Stimulated activated CD8-positive, alpha-beta memory T cell treated with anti-CD3 and anti-CD28 coated beads, Interleukin-15, amount 100 ng/mL, for 24 hours (primary cell): ENCODE measurements around the gene FGL2.
"Not testable (repeated sequence)": the region's sequence is repeated elsewhere in the genome, so short reads cannot be mapped to it uniquely, and the experiment has no call there.

Experiments
- DNase-seq: peaks from one replicate; pipeline ENCODE4 v3.0.0-alpha.2; 2020; ENCODE audit warnings: low read depth

FGL2 gene, protein sequence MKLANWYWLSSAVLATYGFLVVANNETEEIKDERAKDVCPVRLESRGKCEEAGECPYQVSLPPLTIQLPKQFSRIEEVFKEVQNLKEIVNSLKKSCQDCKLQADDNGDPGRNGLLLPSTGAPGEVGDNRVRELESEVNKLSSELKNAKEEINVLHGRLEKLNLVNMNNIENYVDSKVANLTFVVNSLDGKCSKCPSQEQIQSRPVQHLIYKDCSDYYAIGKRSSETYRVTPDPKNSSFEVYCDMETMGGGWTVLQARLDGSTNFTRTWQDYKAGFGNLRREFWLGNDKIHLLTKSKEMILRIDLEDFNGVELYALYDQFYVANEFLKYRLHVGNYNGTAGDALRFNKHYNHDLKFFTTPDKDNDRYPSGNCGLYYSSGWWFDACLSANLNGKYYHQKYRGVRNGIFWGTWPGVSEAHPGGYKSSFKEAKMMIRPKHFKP

DNA sequence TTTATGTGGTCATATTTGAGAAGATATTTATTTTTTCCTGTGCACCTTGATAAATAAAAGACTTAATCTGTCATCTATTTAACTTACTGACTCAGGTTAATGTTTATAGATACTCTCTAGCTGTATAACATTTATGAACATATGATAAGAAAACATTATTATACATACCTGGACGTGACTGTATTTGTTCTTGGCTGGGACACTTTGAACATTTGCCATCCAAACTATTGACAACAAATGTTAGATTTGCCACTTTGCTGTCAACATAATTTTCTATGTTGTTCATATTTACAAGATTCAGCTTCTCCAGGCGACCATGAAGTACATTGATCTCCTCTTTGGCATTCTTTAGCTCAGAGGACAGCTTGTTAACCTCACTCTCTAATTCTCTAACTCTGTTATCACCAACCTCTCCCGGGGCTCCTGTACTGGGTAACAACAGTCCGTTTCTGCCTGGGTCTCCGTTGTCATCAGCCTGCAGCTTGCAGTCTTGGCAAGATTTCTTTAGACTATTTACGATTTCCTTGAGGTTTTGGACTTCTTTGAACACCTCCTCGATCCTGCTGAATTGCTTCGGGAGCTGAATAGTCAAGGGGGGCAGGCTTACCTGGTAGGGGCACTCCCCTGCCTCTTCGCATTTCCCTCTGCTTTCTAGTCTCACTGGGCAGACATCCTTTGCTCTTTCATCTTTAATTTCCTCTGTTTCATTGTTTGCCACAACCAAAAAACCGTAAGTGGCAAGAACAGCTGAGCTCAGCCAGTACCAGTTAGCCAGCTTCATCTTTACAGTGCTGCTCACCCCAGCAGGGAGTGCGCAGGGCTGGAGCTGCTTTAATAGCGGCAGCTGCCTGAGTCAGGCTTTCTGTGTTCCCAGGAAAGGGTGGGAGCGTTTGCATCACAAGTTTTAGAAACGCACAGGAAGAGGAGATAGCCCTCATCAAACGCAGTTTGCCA is at the start of gene FGL2:
TSS of gene FGL2 (minus strand) at position 807 of the 954 bp plus-strand sequence. CDS start at position 781, 26 bp downstream.
- no peak for DNase-seq

DNA sequence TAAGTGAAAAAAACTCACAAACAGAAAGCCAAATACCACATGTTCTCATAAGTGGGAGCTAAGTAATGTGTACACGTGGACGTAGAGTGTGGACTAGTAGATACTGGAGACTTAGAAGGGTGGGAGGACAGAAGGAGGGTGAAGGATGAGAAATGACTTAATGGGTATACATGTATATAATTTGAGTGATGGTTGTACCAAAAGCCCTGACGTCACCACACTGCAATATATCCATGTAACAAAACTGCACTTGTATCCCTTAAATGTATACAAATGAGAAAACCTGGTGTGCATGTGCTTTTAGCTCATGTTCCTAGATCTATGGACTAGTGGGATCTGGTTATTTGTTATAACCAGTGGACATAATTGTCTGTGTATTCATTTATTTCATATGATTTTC is 48.5 kb upstream of the FGL2 start:
- DNase-seq, result no peak

DNA sequence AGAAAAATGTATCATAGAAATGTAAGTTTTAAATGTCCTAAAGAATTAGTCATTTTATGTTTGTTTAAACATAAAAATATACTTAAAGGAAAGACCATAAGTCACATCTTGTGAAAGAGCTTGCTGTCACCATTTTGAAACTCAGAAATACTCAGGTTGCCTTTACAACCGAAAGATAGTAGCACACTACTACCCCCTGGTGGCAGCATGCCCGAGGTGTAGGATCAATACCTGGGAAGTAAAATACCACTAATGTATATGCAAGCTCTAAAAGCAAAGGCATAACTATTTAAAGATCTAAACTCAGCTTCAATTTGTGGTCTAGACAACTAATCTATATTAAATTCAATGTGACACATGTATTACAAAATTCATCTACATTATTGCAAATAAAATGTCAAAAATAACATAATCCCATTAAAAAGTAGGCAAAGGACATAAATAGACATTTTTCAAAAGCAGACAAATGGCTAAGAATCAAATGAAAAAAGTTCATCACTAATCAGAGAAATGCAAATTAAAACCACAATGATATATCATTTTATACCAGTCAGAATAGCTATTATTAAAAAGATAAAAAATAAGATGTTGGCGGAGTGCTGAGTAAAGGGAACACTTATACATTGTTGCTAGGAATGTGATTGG is 47.7 kb upstream of the FGL2 start:
- DNase-seq, result peak; percentile 80

DNA sequence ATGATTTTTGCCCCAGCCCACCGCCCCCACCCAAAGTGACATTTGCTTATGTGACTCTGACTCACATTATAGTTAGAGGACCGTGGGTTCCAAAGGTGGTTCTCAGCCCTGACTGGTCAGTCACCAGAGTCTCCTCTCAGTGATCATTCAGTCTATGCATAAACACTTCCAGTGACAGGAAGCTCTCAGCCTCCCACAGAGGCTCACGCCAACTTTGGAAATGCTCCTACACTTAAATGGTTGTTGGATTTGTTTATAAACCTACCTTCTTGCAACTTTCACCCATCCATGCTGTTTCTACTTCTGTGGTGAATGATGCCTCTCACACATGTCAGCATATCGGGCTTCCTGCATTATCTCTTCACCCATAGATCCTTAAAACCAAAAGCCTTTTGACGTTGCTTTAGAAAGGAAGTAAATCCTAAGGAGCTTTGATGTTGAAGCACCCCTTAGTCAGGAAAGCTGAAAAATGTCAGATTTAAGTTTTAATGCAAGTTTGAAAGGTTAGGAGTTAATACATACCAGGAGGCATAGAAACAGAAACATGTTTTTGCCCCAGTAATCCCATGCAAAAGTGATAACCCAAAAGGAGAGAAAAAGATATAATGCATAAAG is 46.5 kb upstream of the FGL2 start:
- no peak for DNase-seq

DNA sequence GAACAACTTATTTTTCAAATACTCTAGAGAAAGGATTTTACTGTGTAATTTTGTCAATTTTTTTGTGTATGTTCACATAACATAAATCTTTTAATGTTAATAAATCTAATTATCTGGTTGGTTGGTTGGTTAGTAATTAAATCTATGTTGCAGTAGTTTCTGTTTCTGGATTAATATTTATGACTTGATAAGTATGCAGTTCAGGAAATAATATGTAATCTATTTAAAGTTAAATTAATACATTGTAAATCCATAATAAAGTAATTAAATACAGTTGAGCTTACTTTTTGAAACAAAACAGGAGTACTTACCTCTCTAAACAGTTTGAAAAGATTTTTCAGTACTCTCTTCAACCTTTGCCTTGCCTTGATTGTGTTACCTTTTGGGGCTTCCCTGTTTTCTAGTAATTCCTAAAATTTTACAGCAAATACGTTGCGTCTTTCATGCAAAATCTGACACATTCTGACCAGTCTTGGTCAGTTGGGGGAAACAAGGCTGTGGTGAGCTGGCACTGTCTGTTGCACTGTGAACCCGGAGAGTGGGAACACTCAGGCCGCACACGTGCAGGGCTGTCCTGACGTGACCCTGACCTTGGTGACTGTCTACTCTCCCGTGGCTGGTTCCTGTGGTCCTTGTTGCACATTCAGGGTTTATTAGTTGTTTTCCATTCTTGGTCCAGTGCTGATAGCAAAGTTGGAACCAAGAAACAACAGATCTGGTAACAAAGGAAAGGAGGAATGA is 45.6 kb upstream of the FGL2 start:
- no peak for DNase-seq

DNA sequence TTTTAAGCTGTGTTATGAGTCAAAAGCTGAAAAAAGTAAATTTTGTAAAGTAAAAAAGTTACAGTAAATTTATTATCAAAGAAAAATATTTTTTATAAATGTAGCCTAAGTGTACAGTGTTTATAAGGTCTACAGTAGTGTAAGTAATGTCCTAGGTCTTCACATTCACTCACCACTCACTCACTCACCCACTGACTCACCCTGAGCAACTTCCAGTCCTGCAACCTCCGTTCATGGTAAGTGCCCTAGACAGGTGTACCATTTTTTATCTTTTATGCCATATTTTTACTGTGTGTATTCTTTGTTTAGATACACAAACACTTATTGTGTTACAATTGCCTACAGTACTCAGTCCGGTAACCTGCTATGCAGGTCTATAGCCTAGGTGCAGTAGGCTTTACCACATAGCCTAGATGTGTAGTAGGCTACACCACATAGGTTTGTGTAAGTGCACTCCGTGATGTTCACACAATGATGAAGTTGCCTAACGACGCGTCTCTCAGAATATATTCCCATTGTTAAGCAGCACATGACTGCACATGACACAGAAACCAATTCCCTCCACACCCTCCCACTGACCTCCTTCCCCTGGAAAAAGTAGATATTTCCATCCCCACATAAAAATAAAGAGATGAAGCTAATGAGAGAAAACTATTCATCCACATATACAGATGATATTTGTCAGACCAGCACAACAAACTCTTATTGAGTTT is 44.8 kb upstream of the FGL2 start:
- no peak for DNase-seq

DNA sequence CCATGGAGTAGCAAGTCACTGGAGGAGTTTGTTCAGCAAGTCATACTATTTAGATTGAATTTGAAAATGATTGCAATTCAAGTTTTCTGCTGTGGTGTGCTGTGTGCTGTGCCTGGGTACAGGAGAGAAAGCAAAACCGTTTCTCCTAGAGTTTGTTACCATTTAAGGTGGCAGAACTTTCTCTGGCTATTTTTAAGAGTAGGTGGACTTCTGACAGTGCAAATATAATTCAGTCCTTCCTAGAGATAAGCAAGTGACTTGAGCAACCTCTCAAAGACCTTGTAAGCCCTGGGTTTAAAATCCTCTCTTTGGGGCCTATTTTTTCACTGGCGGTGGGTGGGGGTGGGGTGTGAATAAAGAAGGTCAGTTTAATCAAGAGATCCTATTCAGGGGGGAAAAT is 42.9 kb upstream of the FGL2 start:
- DNase-seq, result no peak

DNA sequence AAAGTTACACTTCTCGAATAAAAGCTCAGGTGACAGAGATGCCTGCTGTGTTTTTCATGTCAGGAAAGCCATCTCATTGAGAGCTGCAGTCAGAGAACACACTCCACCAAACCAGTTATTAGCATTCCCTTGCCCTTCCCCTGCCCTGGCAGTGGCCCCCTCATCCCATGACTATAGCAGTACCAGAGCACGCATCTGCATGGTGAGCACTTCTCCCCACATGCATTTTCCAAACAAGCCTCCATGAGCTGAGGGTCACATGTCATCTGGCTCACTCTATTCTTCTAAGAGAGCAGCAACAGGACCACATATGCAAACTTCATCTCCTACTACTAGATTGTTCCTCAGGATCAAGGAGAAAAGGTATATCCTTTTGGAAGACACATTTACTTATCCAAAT is 42.4 kb upstream of the FGL2 start:
- DNase-seq, result no peak

DNA sequence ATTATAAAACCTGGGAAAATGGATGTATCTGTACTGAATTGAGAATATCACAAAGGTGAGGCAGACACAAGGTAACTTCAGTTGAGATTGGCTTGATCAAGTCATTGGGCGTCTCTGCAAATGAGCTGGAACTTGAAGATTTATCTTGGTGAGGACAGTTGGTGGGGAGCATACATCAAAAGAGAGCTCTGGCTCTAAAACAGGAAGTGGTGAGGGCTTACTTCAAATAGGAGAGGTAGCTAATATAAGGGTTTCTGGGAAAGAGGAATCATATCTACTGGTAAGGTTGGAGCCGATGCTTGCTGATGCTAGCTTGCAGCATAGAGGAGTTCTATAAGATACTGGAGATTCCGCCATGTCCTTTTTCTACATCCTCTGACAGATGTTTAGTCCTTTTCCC is 39.9 kb upstream of the FGL2 start:
- no peak for DNase-seq

DNA sequence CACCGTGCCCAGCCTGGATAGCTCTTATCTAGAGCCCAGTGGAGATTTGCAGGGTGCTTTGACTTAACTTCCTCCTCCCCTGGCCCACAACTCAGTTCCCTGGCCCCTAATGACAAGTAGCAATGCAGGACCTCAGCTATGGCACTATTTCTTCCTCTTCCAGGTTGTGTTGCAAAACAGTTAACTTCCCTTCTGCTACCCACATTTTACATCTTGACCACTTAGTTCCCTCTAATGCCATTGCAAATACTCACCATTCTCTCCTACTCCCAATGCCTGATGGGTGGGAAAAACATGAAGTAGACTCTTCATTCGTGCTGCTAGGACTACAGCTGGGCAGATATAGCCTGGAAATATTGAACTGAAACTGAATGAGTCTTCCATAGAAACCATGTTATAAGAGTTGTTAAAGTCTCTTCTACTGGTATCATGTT is 39.1 kb upstream of the FGL2 start:
- no peak for DNase-seq

DNA sequence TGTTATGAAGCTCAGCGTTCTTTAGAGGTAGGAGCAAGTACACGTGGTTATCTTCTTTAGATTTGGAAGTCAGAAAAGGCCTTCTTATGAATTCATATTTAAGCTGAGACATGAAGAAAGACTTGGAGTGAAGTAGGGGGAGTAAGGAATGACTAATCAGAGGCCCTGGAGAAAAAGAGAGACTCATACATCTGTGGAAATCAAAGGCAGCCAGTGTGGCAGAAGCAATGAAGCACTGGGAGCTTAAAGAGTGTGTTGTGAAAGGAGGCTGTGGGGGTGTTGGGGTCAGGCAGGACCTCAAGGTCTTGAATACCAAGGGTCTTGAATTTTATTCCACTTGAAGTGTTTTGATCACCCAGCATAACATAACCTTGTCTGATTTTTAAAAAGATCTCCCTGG is 35.7 kb upstream of the FGL2 start:
- DNase-seq, result no peak

DNA sequence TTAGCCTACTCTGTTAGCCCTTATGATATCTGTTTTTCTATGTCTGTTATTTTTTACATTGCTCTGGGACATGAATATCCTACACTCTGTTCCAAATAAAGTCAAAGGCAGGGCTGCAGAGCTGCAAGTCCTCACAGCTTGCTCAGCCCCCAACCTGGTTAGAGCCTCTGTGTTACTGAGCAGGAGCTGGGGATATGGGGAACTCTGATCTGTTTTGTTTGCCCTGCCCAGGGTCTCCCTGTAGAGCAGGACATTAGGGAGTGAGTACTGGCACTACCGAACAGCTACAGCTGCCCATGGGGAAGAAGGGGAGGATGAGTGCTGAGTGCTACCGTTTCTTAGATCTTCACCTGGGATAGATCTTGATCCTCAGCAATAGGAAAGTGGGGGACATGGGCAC is 32.8 kb upstream of the FGL2 start:
- DNase-seq, result no peak

DNA sequence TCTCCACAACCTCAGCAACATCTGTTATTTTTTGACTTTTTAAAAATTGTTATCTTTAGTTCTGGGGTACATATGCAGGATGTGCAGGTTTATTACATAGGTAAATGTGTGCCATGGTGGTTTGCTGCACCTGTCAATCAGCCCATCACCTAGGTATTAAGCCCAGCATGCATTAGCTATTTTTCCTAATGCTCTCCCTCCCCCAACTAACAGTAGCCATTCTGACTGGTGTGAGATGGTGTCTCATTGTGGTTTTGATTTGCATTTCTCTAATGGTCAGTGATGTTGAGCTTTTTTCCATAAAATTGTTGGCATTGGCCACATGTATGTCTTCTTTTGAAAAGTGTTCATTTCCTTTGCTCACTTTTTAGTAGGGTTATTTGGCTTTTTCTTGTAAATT is 29.2 kb upstream of the FGL2 start:
- DNase-seq, result not testable (repeated sequence)

DNA sequence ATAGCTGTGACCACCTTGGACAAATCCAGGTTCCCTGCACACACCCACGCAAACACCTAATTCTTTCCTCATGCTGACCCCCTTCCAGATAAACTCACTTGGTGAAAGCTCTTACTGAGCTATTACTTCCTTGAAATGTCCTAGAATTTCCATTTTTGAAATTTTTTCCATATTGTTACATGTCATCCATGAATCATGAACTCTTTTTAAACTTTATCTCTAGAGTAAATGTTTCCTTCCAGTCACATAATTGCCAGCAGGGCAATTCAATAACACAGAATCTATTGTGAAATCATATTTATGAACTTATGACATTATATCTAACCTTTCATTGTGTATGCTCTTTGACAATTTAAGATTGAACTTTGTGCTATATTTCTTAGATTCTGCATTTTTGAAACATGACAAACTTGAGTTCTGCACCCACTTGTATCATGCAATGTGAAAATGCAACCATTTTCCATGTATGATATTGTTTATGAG is 26.8 kb upstream of the FGL2 start:
- no peak for DNase-seq

DNA sequence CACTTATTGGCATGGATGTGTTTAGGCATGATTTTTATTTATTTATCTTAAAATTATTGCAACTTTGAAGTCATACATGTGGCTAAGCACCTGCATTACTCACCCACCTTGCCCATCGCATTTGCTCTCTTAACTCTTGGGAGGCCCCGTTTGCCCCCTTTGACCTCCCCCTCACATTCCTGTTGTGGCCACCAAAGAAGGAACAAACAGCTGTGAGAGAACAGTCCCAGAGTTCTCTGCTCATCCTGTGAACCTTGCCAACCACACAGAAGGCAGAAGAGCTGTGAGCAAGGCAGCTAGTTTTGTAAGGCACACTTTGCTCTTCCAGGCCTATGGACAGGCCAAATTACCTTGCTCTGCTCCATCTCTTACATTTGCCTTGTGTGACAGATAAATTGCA is 23.6 kb upstream of the FGL2 start:
- no peak for DNase-seq

DNA sequence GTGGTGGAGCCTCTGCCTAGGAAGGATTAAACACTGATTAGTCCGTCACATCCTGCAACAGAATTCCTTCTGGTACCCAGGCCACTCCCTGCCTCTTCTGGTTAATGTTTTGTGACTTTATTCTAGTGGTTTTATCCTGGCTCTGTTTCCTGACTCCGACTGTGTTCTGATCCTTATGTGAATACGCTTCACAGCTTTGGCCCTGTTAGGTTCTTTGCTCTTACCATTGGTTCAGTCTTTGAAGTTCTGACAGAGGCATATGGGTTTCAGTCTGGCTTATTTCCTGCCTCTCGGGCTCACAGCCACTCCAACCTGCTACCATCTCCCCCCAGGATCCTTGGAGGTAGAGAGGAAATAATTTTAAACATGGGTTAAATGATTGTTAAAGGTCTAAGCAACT is 23.2 kb upstream of the FGL2 start:
- no peak for DNase-seq

DNA sequence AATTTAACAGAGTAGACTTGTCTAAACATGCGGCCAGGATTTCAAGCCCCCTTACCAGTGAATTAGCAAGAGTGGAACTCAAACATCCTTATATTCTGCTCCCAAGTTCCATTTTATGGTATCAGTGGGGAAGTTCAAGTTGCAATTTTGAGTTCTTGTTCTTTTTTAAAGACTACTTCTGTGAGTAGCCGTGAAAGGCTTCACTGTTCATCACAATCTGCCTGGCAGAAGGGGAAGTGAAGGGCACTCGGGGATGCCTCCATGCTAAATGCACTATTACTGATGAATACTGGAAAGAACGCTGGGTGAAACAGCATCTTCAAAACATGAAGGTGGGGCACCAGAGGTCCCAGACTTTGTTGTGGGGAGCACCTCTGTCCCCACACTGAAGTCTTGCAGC is 22.4 kb upstream of the FGL2 start:
- no peak for DNase-seq

DNA sequence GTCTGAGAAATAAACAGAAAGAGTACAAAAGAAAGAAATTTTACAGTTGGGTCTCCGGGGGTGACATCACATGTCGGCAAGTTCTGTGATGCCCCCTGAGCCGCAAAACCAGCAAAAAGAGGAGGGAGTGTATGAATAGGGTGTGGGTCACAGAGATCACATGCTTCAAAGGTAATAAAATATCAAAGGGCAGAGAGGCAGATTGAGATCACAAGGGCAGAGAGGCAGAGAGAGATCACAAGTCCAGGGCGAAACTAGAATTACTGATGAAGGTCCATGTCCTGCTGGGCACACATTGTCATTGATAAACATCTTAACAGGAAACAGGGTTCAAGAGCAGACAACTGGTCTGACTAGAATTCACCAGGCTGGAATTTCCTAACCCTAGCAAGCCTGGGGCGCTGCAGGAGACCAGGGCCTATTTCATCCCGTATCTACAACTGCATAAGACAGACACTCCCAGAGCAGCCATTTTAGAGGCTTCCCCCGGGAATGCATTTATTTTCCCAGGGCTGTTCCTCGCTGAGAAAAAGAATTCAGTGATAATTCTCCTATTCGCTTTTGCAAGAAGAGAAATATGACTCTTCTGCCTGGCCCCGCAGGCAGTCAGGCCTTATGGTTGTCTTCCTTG is 20.2 kb upstream of the FGL2 start:
- DNase-seq, result not testable (repeated sequence)

DNA sequence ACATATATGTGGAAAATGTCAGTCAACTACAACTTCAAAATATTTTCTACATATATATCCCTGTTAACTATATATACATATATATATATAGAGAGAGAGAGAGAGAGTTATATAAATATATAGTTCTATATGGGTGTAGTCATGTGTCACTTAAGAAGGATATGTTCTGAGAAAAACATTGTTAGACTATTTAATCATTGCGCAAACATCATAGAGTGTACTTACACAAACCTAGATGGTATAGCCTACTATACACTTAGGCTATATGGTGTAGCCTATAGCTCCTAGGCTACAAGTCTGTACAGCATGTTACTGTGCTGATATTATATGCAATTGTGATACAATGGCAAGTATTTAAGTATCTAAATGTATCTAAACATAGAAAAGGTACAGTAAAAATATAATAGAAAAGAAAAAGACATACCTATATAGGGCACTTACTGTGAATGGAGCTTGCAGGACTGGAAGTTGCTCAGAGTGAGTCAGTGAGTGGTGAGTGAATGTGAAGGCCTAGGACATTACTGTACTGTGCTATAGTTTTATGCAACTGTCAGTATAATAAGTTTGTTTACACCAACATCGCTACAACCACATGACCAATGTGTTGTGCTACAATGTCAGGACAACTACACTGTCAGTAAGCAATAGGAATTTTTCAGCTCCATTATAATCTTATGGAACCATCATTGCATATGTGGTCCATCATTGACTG is 18.0 kb upstream of the FGL2 start:
- no peak for DNase-seq
